GM19099 (cell line): ENCODE data around the gene PLCL2.

Experiments used
- POLR2A ChIP-seq: IDR thresholded peaks from 3 replicates; pipeline ENCODE4 v1.6.1; 2011; ENCODE audit warnings: low read depth; ENCODE audit not compliant: insufficient read length; ENCODE audit errors: extremely low read depth

The PLCL2 gene

DNA sequence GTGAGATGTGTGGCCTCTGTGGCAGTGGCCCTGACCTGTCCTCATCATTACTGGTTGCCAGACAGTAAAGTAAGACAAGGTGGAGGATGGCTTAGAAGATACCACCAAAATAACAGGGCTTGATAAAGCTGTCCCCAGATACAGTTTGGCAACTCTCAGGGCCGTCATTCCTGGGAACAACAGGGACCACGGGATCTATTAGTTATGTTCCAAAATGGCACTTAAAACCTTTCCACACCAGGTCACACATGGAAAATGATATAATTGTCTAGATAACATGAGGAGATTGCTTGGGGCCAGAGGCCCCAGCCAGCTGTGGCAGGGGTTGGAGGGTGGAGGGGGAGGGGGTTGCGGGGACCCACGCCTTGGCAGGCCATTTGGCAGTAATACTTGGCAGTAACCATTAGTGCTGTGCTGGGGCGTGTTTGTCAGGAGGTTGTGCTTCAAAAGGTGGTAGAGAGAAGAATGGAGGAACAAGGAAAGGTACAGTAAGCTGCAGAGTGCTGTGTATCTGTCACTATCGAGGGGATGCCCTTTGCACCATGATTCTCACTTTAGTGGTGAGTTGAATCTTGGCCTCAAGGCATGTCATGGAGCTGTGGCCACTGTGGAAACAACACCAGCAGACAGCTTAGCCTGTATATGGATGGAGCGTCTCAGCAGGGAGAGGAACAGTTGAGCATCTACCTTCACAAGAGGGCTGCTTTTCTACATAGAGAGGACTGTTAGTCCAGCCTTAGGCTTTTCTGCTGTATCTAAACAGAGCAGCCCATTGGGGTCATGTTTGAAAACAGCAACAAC is 14.0 kb downstream of the PLCL2 start:
- no peak for TF ChIP-seq POLR2A

DNA sequence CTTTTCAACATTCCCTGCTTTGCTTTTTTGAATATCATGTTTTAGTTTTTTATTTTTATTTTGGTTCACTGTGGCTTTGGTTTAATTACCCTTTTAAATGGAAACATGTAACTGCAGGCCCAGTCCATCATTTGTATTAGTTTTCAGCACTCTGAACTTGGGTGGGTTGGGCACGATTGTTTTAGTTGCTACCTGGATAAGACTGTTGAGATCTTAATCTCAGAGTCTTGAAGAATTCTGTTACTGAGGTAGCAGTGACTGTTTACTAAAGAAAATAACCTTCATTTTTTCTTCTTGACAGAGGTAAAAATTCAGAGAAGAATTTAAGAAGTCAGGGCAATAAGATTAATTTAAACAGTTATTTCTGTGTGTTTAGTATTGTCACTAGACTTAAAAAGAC is 15.2 kb downstream of the PLCL2 start:
- no peak for TF ChIP-seq POLR2A

DNA sequence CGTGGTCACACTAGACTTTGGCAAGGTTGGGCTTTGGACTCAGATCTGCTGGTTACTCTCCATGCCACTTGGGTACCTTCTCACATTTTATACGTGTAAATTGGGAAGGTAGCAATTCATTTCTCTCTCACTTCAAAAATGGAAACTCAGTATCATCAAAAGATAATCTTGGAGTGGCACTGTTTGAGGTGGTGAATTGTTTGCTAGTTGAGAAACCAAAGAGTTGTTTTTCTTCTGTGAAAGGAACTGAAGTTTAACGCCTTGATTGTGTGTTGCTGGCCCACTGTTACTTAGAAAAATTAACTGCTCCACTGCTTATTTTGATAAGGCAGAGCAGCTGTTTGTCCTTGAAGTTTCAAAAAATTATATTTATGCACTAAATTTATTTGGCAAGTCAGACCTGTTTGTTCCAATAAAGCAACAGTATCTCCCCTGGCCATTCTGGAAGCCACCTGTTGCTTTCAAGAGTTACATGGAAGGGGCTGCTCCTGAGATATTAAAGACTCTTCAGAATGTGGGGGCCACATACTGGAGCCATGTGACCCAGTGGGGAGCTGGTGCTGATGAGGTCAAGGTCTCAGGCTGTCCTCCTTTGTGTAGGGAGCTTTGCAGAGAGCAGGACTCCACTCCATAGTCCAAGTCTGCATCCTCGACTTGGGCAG is 16.2 kb downstream of the PLCL2 start:
- TF ChIP-seq POLR2A: no peak

DNA sequence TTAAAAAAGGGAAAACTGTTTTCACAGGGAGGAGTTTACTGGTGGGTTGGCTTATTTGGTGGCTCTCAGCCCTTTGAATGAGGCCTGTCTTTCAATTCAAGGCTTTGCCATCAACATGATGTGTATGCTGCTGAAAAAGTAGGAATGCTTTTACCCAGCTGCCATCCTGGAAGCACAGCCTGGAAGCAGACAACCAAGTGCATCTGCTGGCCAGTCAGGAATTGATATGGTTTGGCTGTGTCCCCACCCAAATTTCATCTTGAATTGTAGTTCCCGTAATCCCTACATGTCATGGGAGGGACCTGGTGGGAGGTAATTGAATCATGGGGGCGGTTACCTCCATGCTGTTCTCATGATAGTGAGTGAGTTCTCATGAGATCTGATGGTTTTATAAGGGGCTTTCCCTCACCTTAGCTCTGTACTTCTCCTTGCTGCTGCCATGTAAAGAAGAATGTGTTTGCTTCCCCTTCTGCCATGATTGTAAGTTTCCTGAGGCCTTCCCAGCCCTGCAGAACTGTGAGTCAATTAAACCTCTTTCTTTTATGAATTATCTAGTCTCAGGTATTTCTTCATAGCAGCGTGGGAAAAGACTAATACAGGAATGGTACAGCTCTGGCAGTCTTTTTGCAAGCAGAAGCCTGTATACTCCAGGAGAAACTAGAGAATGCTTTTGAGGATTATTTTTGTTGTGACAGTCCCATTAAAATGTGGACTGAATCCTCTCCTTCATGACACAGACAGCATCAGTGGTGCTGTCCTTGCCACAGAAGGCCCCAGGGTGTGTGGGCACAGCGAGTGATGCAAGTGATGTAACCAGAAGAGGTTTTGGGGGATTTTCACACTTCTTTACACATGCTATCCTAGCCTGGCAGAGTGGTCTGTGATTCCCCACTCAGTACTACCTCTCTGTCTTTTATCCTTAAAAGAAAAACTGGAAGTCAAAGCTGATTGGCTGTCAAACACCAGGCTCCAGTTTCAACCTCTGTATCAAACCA is 20.0 kb downstream of the PLCL2 start:
- TF ChIP-seq POLR2A: no peak

DNA sequence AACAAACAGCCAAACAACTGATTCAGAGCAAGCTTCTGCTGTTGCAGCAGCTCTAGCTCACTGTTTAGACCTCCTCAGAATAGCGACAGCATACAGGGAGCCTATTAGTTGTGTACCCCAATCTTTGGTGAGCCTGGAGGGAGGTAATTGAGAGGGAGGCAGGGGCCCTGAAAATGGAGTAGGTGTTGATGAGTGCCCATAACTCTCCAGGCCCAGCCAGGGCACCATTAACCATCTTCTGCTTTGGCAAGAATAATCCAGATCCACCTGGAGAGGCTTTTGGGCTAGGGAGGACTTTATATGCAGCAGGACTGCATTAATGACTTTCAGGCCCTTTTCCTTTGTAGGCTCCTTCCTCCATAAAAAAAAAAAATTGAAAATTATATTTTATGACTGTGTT is 20.9 kb downstream of the PLCL2 start:
- no peak for TF ChIP-seq POLR2A

DNA sequence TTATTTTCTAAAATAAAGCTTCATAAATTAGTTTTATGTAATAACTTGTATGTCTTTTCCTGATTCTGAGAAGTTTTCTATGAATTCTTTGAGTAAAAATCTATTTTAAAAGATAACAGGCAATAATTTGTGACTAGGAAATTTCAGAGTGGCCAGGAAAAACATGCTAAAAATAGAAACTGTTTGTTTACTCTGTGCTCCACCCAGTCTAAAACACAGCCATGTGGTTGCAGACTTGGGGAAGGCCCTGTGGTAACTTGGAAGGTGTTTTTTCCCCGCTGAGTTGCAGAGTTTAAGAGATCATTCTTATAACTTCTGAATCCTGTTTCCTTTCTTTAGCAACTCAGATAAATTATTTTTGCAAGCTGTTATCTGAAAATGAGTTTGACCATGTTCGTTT is 21.9 kb downstream of the PLCL2 start:
- no peak for TF ChIP-seq POLR2A

DNA sequence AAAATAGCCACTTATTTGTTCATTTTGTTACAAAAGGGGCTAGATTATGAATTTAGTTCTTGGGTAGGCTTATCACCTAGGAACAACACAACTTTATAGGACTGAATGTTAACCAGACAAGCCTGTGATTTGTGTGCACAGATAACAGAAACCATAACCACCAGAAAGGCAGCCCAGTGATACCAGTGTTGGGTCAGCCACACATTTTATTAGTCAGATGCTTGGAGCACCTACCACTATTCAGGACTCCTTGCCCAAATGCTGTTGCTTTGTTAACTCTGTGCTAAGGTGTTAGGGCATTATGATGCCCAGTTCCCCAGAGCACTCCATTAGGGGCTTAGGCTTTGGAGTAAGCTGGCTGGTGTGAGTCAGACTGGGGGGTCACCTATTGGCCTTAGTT is 22.5 kb downstream of the PLCL2 start:
- TF ChIP-seq POLR2A: no peak

DNA sequence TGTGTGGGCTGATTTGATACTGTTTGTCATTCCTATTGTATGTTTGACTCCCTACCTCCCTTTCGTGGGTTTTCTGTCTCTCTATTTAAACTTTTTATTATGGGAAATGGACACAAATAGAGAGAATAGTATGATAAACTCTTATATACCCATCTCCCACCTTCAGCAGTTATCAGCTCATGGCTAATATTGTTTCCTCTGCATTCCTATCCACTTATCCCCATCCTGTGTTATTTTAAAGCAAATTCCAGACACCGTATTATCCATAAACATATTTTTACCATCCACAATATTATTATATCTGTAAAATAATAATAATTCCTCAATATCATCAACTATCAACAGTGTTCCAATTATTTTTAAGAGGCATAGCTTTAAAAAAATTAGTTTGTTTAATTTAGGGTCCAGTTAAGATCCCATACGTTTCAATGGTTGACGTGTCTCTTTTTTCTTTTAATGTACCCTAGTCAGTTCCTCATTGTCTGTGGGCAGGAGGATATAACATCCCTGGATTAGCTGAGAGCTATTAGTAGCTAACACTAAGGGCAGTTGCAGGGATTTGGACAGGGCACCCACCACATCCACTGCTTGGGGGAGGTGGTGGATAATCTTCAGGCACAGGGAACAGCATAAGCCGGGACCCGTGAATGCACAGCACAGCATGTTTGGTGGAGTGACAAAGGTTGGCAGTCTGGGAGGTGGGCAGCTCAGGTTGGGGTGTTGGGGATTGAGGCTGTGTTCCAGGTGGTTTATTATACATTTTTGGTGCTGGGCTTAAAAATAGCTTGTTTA is 23.5 kb downstream of the PLCL2 start:
- no peak for TF ChIP-seq POLR2A

DNA sequence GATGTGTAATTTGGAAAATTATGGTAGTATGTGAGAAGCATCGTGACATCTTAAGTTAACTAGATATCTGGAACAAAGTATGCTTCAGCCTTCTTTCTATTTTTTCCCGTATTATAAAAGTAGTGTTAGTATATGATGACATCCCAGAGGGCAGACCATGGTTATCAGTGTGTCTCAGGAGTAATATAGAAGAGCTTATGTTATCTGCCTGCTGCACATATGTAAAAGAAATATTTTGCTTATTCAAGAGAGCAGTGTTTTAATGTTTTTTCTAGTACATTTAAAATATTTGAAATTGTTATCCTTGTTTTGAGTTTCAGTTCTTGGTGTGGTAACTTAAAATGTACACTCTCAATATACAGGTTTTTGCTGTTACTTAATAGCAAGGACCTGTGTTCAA is 24.1 kb downstream of the PLCL2 start:
- no peak for TF ChIP-seq POLR2A

DNA sequence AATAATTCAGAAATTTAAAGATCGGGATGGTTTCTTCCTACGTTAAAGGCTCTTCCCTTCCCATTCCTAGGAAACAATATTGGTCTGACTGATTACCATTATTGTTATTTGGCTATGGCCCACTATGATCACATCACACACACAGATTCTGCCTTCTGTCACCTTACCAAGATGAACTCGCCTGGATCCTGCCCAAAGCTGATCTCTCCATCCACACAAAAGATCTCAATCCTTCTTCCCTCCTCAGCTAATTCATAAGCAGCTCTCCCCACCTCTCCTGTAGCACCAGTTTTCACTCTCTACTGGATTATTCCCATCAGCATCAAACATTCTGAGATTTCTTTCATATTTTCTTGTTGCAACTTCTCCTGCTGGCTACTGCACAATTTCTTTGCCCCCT is 25.0 kb downstream of the PLCL2 start:
- no peak for TF ChIP-seq POLR2A

DNA sequence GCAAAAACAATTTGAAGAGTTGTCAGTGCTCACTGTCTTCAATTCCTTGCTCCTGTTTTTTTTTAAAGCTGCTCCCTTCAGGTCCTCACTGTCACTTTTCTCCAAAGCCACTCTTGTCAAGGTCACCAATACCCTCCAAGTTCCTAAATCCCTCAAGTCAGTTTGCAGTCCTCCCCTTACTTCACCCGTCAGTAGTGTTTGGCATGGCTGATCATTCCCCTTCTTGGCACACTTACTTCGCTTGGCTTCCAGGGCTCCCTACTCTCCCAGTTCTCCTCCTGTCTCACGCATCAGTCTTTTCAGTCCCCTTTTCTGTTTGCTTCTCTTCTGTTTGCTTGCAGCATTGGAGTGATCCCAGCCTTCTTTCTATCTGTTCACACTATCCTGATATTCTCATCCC is 25.5 kb downstream of the PLCL2 start:
- no peak for TF ChIP-seq POLR2A

DNA sequence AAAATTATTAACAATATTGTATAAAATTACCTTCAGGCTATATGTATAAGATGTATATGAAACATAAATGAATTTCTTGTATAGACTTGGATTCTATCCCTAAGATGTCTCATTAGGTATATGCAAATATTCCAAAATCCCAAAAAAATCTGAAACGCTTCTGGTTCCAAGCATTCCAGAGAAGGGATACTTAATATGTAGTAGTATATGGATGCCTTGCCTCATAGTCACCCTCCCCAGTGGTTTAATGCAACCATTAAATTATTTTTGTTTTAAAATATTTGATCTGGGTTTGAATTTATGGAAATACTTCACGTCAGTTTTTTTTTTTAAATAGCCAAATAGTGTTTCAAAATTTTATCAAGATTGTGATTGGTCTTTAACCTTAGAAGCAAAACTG is 27.2 kb downstream of the PLCL2 start:
- TF ChIP-seq POLR2A: no peak

DNA sequence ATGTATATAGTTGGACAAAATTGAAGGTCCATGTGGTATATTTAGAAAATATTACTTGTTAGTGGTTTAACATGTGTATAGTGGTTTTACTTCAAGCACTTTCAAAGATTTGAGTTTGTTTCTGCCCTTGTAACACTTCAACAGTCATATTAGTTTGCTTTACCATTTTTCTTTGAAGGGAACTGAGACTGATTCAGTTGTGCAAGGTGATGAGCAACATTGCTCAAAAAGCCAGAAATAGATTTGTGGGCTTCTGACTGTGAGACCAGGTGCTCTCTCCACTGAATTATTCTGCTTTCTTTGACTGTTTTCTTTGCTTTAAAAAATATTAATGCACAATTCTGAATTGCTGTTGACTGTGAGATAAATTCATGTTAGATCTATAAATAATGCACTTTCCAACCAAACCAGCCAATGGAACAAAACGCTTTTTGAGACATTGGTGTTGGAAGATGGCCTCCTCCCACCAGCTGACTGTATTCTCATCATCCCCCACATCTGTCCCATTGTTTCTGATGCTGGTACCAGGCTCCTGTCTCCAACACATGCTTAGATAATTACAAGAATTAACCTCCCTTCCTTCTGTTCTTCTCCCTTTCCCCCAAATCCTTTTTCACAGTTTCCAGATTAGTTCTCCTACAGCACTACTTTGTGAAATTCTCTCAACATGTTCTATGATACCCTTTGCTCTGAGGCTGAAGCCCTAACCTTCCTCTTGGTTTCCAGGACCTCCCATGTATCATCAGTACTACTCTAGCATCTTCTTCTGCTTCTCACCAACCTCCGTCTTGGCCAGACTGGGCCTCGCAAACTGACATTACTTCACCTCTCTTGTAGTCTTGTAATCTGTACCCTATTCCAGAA is 27.9 kb downstream of the PLCL2 start:
- no peak for TF ChIP-seq POLR2A

DNA sequence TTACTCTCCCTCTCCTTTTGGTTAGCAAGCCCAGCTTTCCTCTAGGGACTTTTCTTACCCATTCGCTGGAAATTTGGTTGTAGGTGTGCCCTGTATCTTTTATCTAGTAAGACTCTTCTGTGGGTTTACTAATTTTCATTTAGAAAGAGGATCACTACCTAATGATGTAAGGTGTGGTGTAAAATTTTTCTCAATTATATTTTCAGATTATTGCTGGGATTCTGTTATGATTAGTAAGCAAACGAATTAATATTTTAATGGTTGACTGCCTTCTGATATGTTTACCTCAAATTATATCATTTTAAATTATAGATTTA is 28.5 kb downstream of the PLCL2 start:
- no peak for TF ChIP-seq POLR2A
